Fibroblast of villous mesenchyme (primary cell): ENCODE results near the gene RECQL5. TPM values are rescaled to one million over a fixed set of nuclear protein-coding genes. Genes with fewer than 3 reads are reported as not detected.

ENCODE experiments used
- DNase-seq: peaks from one replicate; pipeline ENCODE4 v3.0.0-alpha.2; 2010; ENCODE audit warnings: low read depth
- H3K4me3 ChIP-seq: 2 replicates; pipeline ENCODE4 v1.5.1; 2011; ENCODE audit warnings: low read depth, mild to moderate bottlenecking, low read length
- CTCF ChIP-seq: IDR thresholded peaks from 2 replicates; pipeline ENCODE4 v1.5.1; 2012; ENCODE audit warnings: low read depth, mild to moderate bottlenecking, low read length; ENCODE audit not compliant: insufficient read depth
- total RNA-seq: library from RNA; depleted of rRNA; stranded (reverse); fragments of >200 nt; gene quantifications from 2 replicates; pipeline ENCODE4 v1.2.3, GENCODE V29; 2012

The RECQL5 gene
- total RNA-seq, 1 donor = 20.7 TPM

- no peak for TF ChIP-seq CTCF
- H3K4me3 ChIP-seq = peak overlapping the region; percentile 98
- DNase-seq = no peak
These were observed 973 bp downstream of the RECQL5 start for GRCh38 chr17:75665981-75666380.

DNA sequence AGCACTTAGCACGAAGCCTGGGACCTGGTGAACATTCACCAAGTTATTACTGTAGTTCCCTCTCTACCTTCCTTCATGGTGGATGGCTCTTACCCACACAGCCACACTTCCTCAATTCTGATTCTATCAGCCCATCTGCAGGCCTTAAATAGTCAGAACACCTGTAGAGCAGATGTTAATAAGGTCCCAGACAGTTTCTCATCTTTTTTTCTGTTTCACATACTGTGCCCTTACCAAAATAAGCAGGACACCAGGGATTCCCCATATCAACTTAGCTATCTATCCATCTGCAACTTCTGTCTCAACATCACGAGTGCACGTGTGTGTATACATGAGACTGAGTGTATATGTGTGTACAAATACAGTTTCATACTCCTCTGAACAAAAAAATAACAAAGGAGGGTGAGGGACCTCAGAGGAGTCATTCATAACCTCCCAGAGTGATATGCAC, 2.8 kb downstream of the RECQL5 start:
- no peak for DNase-seq
- no peak for TF ChIP-seq CTCF
- no peak overlapping the region for H3K4me3 ChIP-seq

DNA sequence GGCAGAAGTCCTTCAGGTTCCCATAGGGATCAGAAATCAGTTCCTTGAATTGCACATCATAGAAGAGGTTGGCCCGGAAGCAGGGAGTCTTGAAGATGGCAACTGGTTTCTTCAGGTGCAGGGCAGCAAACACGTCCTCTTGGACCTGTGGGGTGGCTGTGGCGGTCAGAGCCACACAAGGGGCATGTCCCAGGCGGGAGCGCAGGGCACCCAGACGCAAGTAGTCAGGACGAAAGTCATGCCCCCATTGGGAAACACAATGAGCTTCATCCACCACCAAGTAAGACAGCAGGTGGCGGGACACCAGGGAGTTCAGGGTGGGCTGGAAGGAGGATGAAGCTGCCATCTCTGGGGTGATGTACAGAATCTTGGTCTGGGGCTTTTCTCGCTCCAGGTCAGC, 4.4 kb downstream of the RECQL5 start:
- TF ChIP-seq CTCF = no peak
- DNase-seq = no peak
- no peak overlapping the region for H3K4me3 ChIP-seq

- no peak for DNase-seq
- no peak for TF ChIP-seq CTCF
- no peak overlapping the region for H3K4me3 ChIP-seq
These were observed 5.4 kb downstream of the RECQL5 start for GRCh38 chr17:75661531-75661930.

GRCh38 chr17:75658237-75658636, 8.7 kb downstream of the RECQL5 start:
- DNase-seq = no peak
- H3K4me3 ChIP-seq = no peak overlapping the region
- TF ChIP-seq CTCF = no peak

DNA sequence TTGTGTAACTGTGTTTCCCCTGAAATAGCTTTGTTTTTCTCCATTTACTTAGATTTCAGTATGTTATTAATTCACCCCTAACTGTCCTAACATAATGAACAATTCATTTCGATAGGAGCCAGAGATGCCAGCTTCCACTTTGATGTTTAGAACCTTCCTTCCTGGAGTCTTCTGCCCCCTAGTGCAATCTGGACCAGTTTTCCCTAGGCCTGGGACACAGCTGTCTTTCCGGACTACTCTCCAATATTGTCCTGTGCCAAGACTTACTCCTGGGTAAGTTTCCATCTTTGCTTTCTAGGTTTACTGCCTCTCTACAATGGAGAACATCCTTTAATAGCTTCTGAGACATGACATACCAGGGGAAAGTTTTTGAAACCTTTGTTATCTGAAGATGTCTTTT, 12.8 kb downstream of the RECQL5 start:
- peak; percentile 15 for TF ChIP-seq CTCF
- no peak overlapping the region for H3K4me3 ChIP-seq
- DNase-seq = peak; percentile 6

- peak; percentile 21 for DNase-seq
- peak; percentile 92 for TF ChIP-seq CTCF
These were observed 13.9 kb downstream of the RECQL5 start for GRCh38 chr17:75652934-75653549.

More at GRCh38 chr17:75652934-75653549, 13.9 kb downstream of the RECQL5 start:
- no peak overlapping the region for H3K4me3 ChIP-seq
